RWPE2 (cell line): ENCODE data around the gene USP35.

ENCODE experiments used
- ATAC-seq: fragments of 200-7000 bp; cut with Tn5 transposase; 3 replicates; pipeline ENCODE4 v1.9.1; 2021; ENCODE audit warnings: low read depth
- DNase-seq: peaks from one replicate; pipeline ENCODE4 v3.0.0-alpha.2; 2020; ENCODE audit warnings: low spot score
- H3K27ac ChIP-seq: fragments of 450-650 bp; 2 replicates; pipeline ENCODE4 v1.5.1; 2017; ENCODE audit warnings: mild to moderate bottlenecking; ENCODE audit not compliant: poor library complexity, severe bottlenecking
- H3K27me3 ChIP-seq: fragments of 250-450 bp; sonication (Bioruptor Pico); 2 replicates; pipeline ENCODE4 v1.5.1; 2021; ENCODE audit warnings: mild to moderate bottlenecking, moderate library complexity; ENCODE audit not compliant: insufficient read depth, poor library complexity, severe bottlenecking
- H3K36me3 ChIP-seq: fragments of 250-450 bp; sonication (Bioruptor Pico); 2 replicates; pipeline ENCODE4 v1.5.1; 2020; ENCODE audit warnings: low read depth, mild to moderate bottlenecking, moderate library complexity
- H3K4me1 ChIP-seq: fragments of 250-450 bp; sonication (Bioruptor Pico); 2 replicates; pipeline ENCODE4 v1.5.1; 2021; ENCODE audit warnings: mild to moderate bottlenecking, moderate library complexity; ENCODE audit not compliant: insufficient read depth, poor library complexity, severe bottlenecking
- H3K4me3 ChIP-seq: fragments of 250-450 bp; sonication (Bioruptor Pico); 2 replicates; pipeline ENCODE4 v1.5.1; 2021; ENCODE audit warnings: mild to moderate bottlenecking, moderate library complexity; ENCODE audit not compliant: severe bottlenecking
- H3K9me3 ChIP-seq: fragments of 250-450 bp; sonication (Bioruptor Pico); 2 replicates; pipeline ENCODE4 v1.5.1; 2021; ENCODE audit warnings: mild to moderate bottlenecking, moderate library complexity; ENCODE audit not compliant: severe bottlenecking
- CTCF ChIP-seq: fragments of 450-650 bp; IDR thresholded peaks from one replicate; pipeline ENCODE4 v1.5.1; 2017; ENCODE audit warnings: mild to moderate bottlenecking, moderate library complexity; ENCODE audit not compliant: poor library complexity, severe bottlenecking

USP35 gene

GRCh38 chr11:78205256-78205655 is 16.5 kb downstream of the USP35 start:
- no peak for DNase-seq
- no peak overlapping the region for H3K4me3 ChIP-seq
- H3K27me3 ChIP-seq = no peaks in the 10 kb centered on the region
- no peaks in the 10 kb centered on the region for H3K4me1 ChIP-seq
- no peaks in the 10 kb centered on the region for H3K9me3 ChIP-seq
- H3K27ac ChIP-seq = no peak overlapping the region
- ATAC-seq = no peak
- TF ChIP-seq CTCF = no peak
- H3K36me3 ChIP-seq = peaks cover 7% of the 10 kb centered on the region; the same call in 1 of the 2 replicates

DNA sequence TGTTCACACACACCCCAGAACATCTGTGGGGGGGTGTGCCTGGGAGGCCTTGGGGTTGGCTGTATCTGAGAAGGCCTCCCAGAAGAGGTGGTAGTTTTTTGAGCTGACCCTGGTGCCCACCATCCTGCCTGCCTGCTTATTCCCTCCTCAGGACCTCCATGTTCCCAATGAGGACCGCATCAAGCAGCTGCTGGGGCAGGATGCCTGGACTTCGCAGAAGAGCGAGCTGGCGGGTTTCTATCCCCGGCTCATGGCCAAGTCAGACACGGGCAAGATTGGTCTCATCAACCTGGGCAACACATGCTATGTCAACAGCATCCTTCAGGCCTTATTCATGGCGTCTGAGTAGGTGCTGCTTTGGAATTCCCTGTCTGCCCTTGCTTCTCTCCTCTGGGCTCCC is 17.0 kb downstream of the USP35 start:
- Histone ChIP-seq H3K9me3 (no peaks in the 10 kb centered on the region), H3K4me1 (no peaks in the 10 kb centered on the region), H3K36me3 (peaks cover 7% of the 10 kb centered on the region; the same call in 1 of the 2 replicates), H3K27me3 (no peaks in the 10 kb centered on the region), H3K4me3 (no peak overlapping the region), H3K27ac (no peak overlapping the region)
- DNase-seq (no peak), ATAC-seq (no peak)
- no peak for TF ChIP-seq CTCF

DNA sequence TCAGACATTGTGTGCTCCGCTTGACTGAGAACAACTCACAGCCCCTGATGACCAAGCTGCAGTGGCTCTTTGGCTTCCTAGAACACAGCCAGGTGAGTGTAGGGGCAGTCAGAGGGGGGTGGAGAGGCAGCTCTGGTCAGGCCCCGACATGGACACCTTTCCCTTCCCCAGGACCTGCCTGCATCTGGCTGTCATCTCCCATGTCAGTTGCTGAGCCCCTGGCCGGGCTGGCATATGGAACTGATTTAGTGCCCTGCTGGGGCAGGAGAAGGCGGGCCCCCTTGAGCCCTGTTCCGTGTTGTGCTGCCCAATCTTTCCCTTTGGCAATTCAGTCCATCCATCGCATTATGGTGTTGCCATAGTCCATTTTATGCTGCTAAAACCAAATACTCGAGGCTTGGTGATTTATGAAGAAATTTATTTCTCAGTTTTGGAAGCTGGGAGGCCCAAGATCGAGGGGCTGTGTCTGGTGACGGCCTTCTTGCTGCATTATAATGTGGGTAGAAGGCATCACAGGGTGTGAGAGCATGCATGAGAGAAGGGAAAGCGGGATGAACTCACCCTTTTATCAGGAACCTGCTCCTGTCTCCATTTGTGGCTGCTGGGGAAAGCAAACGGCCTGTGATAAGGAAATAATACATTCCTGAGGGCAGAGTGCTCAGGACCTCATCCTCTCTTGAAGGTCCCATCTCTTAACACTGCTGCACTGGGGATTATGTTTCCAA is 19.0 kb downstream of the USP35 start:
- ATAC-seq = no peak
- Histone ChIP-seq H3K27me3 (no peaks in the 10 kb centered on the region), H3K4me1 (no peaks in the 10 kb centered on the region), H3K4me3 (no peak overlapping the region), H3K9me3 (no peaks in the 10 kb centered on the region), H3K27ac (no peak overlapping the region), H3K36me3 (0 out of 2 replicates have a peak, but pooled peaks cover 4% of the 10 kb centered on the region)
- TF ChIP-seq CTCF = no peak
- peak; percentile 25 for DNase-seq

- ATAC-seq (no peak), DNase-seq (peak; percentile 46)
- H3K27ac ChIP-seq = no peak overlapping the region
- TF ChIP-seq CTCF = no peak
- no peaks in the 10 kb centered on the region for H3K9me3 ChIP-seq
- H3K4me3 ChIP-seq = no peak overlapping the region
- H3K4me1 ChIP-seq = no peaks in the 10 kb centered on the region
- 0 out of 2 replicates have a peak, but pooled peaks cover 4% of the 10 kb centered on the region for H3K36me3 ChIP-seq
- no peaks in the 10 kb centered on the region for H3K27me3 ChIP-seq
Measured at GRCh38 chr11:78208257-78209165, 19.8 kb downstream of the USP35 start.
